Measurements from ENCODE around the gene ARVCF.
"Not testable (repeated sequence)": the region's sequence is repeated elsewhere in the genome, so short reads cannot be mapped to it uniquely, and the experiment has no call there.

ARVCF gene

GRCh38 chr22:19936513-19936912 lies 80.1 kb downstream of the ARVCF start:
- DNase-seq (ENCODE audit: low spot score): no peak

GRCh38 chr22:19935123-19935718 lies 81.4 kb downstream of the ARVCF start:
- not testable (repeated sequence) for DNase-seq (ENCODE audit: low spot score)

- DNase-seq (ENCODE audit: low spot score): peak; percentile 0
These were observed 83.0 kb downstream of the ARVCF start for GRCh38 chr22:19933341-19934241.

GRCh38 chr22:19932367-19933206 lies 84.0 kb downstream of the ARVCF start:
- peak; percentile 1 for DNase-seq (ENCODE audit: low spot score)

- DNase-seq (ENCODE audit: low spot score): no peak
These were observed 85.1 kb downstream of the ARVCF start for GRCh38 chr22:19931514-19931913.

GRCh38 chr22:19930551-19931486 lies 85.8 kb downstream of the ARVCF start:
- no peak for DNase-seq (ENCODE audit: low spot score)

GRCh38 chr22:19929586-19930550 lies 86.8 kb downstream of the ARVCF start:
- no peak for DNase-seq (ENCODE audit: low spot score)

- DNase-seq (ENCODE audit: low spot score): no peak
These were observed 88.4 kb downstream of the ARVCF start for GRCh38 chr22:19928207-19928606.

- no peak for DNase-seq (ENCODE audit: low spot score)
These were observed 88.9 kb downstream of the ARVCF start for GRCh38 chr22:19927696-19928095.

GRCh38 chr22:19926028-19926427 lies 90.6 kb downstream of the ARVCF start:
- DNase-seq (ENCODE audit: low spot score): not testable (repeated sequence)

- no peak for DNase-seq (ENCODE audit: low spot score)
These were observed 92.6 kb downstream of the ARVCF start for GRCh38 chr22:19923914-19924513.

GRCh38 chr22:19921544-19922081 lies 95.0 kb downstream of the ARVCF start:
- DNase-seq (ENCODE audit: low spot score): no peak

Data from AG08396 (cell line).